HepG2 (cell line): Measurements from ENCODE around the gene MAST1. TPM values are rescaled to one million over a fixed set of nuclear protein-coding genes. Genes with fewer than 3 reads are reported as not detected.
A peak's percentile ranks its signal among the peaks of the same experiment; 100 is the strongest.

Experiments
- CBX1 ChIP-seq: IDR thresholded peaks from one replicate; pipeline ENCODE4 v1.6.1; 2016; ENCODE audit warnings: antibody characterized with exemption, low read depth
- EHMT2 ChIP-seq: fragments of 200-600 bp; sonication (generic); IDR thresholded peaks from 2 replicates; pipeline ENCODE4 v1.7.0; 2017; ENCODE audit warnings: antibody characterized with exemption, low read depth, low read length, borderline replicate concordance
- GLI4 ChIP-seq: sonication (generic); formaldehyde crosslinking; IDR thresholded peaks from 2 replicates; pipeline ENCODE4 v1.5.1; 2020; ENCODE audit warnings: missing genetic modification reagents, mild to moderate bottlenecking, moderate library complexity, borderline replicate concordance
- HHEX ChIP-seq: IDR thresholded peaks from 2 replicates; pipeline ENCODE4 v1.6.1; 2016; ENCODE audit warnings: control low read depth
- MBD4 ChIP-seq: IDR thresholded peaks from 2 replicates; pipeline ENCODE4 v1.6.1; 2012; ENCODE audit warnings: low read length, inconsistent platforms, borderline replicate concordance
- RERE ChIP-seq: IDR thresholded peaks from 2 replicates; pipeline ENCODE4 v1.6.1; 2016; ENCODE audit warnings: low read depth, missing genetic modification reagents, missing compliant biosample characterization
- SMAD1 ChIP-seq: sonication (generic); formaldehyde crosslinking; IDR thresholded peaks from 2 replicates; pipeline ENCODE4 v1.4.0; 2020; ENCODE audit warnings: missing genetic modification reagents, low read depth, mild to moderate bottlenecking, borderline replicate concordance
- SOX13 ChIP-seq, 3 experiments: fragments of 450-650 bp in 1 of 3; sonication (generic) in 1 of 3; formaldehyde crosslinking in 1 of 3; IDR thresholded peaks in 2 of 3; conservative IDR thresholded peaks in 1 of 3; 2 replicates each; pipeline versions ENCODE4 v1.5.0 to v1.6.1; 2016 to 2020; ENCODE audit warnings: antibody characterized with exemption in 1 of 3, mild to moderate bottlenecking in 1 of 3, missing compliant biosample characterization in 1 of 3, missing genetic modification reagents in 1 of 3, moderate library complexity in 1 of 3
- ZBTB10 ChIP-seq: sonication (generic); formaldehyde crosslinking; IDR thresholded peaks from 2 replicates; pipeline ENCODE4 v1.4.0; 2020; ENCODE audit warnings: missing genetic modification reagents, borderline replicate concordance
- ZBTB20 ChIP-seq: sonication (generic); formaldehyde crosslinking; IDR thresholded peaks from 2 replicates; pipeline ENCODE4 v1.8.1; 2023; ENCODE audit warnings: missing genetic modification reagents, low read depth, mild to moderate bottlenecking, borderline replicate concordance
- ZBTB33 ChIP-seq: sonication (generic); formaldehyde crosslinking; IDR thresholded peaks from 2 replicates; pipeline ENCODE4 v1.4.0; 2020; ENCODE audit warnings: missing genetic modification reagents
- ZMYM3 ChIP-seq: sonication (generic); formaldehyde crosslinking; IDR thresholded peaks from 2 replicates; pipeline ENCODE4 v1.5.1; 2020; ENCODE audit warnings: mild to moderate bottlenecking, missing genetic modification reagents
- ZNF205 ChIP-seq: IDR thresholded peaks from 2 replicates; pipeline ENCODE4 v1.6.1; 2018; ENCODE audit warnings: missing biosample characterization, missing genetic modification reagents
- ZNF34 ChIP-seq: sonication (generic); formaldehyde crosslinking; IDR thresholded peaks from 2 replicates; pipeline ENCODE4 v1.4.0; 2020; ENCODE audit warnings: mild to moderate bottlenecking, missing genetic modification reagents, borderline replicate concordance
- ZNF446 ChIP-seq: sonication (generic); formaldehyde crosslinking; IDR thresholded peaks from 2 replicates; pipeline ENCODE4 v1.5.0; 2020; ENCODE audit warnings: mild to moderate bottlenecking, missing genetic modification reagents
- ZNF451 ChIP-seq: sonication (generic); formaldehyde crosslinking; IDR thresholded peaks from 2 replicates; pipeline ENCODE4 v1.5.0; 2020; ENCODE audit warnings: mild to moderate bottlenecking, missing genetic modification reagents
- ZNF589 ChIP-seq: sonication (generic); formaldehyde crosslinking; conservative IDR thresholded peaks from 2 replicates; pipeline ENCODE4 v1.8.0; 2022; ENCODE audit warnings: mild to moderate bottlenecking, moderate library complexity, missing genetic modification reagents
- ZNF672 ChIP-seq: sonication (generic); formaldehyde crosslinking; IDR thresholded peaks from 2 replicates; pipeline ENCODE4 v1.8.1; 2022; ENCODE audit warnings: missing genetic modification reagents
- polyA plus RNA-seq, 8 experiments: library from polyadenylated mRNA; depleted of rRNA in 3 of 8; stranded (reverse) in 7 of 8; unstranded in 1 of 8; fragments of >200 nt; fragmentation: Illumina TruSeq in 4 of 8; extraction: Trizol in 4 of 8; gene quantifications; 2 replicates each; pipeline versions ENCODE4 v1.2.1 to v1.2.3, GENCODE V29; 2011 to 2016; ENCODE audit warnings: low read depth in 4 of 8, missing spikeins in 1 of 8, mixed read lengths in 1 of 8; ENCODE audit not compliant: insufficient read depth in 1 of 8
- total RNA-seq, 5 experiments: library from RNA; depleted of rRNA; stranded (reverse); fragments of >200 nt; fragmentation: Illumina TruSeq; extraction: Trizol; gene quantifications; 2 replicates each; pipeline ENCODE4 v1.2.3, GENCODE V29; 2016; ENCODE audit warnings: low read depth in 1 of 5

The MAST1 gene
- total and polyA plus RNA-seq, 2 of the 13 experiments (the other 11 are each of a cell fraction or from before 2014, with no cell fraction given): 0.73 to 4.7 TPM

GRCh38 chr19:12792051-12792852 is 46.1 kb upstream of the MAST1 start (continued):
- TF ChIP-seq ZBTB10 (no peak; the same call in 1 of the 2 replicates), ZNF34 (CRISPR knock-in tag) (no peak), ZNF451 (CRISPR knock-in tag) (no peak), ZNF589 (CRISPR knock-in tag) (no peak), HHEX (CRISPR knock-in tag) (no peak), ZNF446 (CRISPR knock-in tag) (peak; percentile 85), SOX13 (IDR thresholded peaks at IDR 0.05) (no peak), SOX13 (CRISPR knock-in tag; conservative IDR thresholded peaks at IDR 0.05 in 1 of 2, IDR thresholded peaks at IDR 0.05 in 1 of 2) (peak in 1 of 2 experiments; percentile 8; a peak in 1 of 4 replicates), SMAD1 (no peak; the same call in 1 of the 2 replicates), ZNF205 (CRISPR knock-in tag) (peak; percentile 38; the same call in 1 of the 2 replicates), RERE (no peak), EHMT2 (no peak), MBD4 (no peak), ZBTB20 (CRISPR knock-in tag) (no peak; the same call in 1 of the 2 replicates), ZMYM3 (peak; percentile 34; the same call in 1 of the 2 replicates), GLI4 (CRISPR knock-in tag) (no peak), ZBTB33 (0 out of 2 replicates have a peak, but pooled peaks have one; percentile 18), CBX1 (no peak), ZNF672 (no peak)
